H1 (cell line): Measurements from ENCODE around the gene SENP1. TPM values are rescaled to one million over a fixed set of nuclear protein-coding genes. Genes with fewer than 3 reads are reported as not detected.

Experiments used
- CTCF ChIA-PET: fragments of 300-600 bp; sonication (Branson Sonifier 250); formaldehyde crosslinking; loops from one replicate; lab custom pipeline; 2021; ENCODE audit not compliant: partially characterized antibody; lab: Charles Lee
- POLR2A ChIA-PET: fragments of 300-600 bp; sonication (Branson Sonifier 250); formaldehyde crosslinking; loops from one replicate; lab custom pipeline; 2021; ENCODE audit warnings: inconsistent platforms; ENCODE audit not compliant: partially characterized antibody; lab: Charles Lee
- DNase-seq, 2 experiments: peaks; one replicate each; pipeline versions ENCODE4 v3.0.0 to v3.0.0-alpha.2; 2010 to 2022; ENCODE audit warnings: low spot score in 2 of 2, low read depth in 1 of 2, mixed read lengths in 1 of 2
- FAIRE-seq: peaks from 2 replicates; lab custom pipeline; 2011; peaks lifted over from hg19 to GRCh38; lab: Jason Lieb, UNC
- H2AFZ ChIP-seq: 2 replicates; pipeline ENCODE4 v1.8.1; 2012; ENCODE audit warnings: low read length, inconsistent platforms
- H2AK5ac ChIP-seq: 2 replicates; pipeline ENCODE4 v1.6.1; 2013; ENCODE audit warnings: low read depth, low read length
- H2BK120ac ChIP-seq: replicated peaks from 2 replicates; pipeline ENCODE3; 2013; ENCODE audit warnings: low read depth, low read length, inconsistent platforms
- H2BK12ac ChIP-seq: 2 replicates; pipeline ENCODE4 v1.6.1; 2013; ENCODE audit warnings: low read depth, low read length
- H2BK15ac ChIP-seq: 2 replicates; pipeline ENCODE4 v1.6.1; 2013; ENCODE audit warnings: low read length
- H2BK20ac ChIP-seq: 2 replicates; pipeline ENCODE4 v1.6.1; 2013; ENCODE audit warnings: low read length
- H2BK5ac ChIP-seq: 2 replicates; pipeline ENCODE4 v1.6.1; 2013; ENCODE audit warnings: low read depth, low read length
- H3K14ac ChIP-seq: 2 replicates; pipeline ENCODE4 v1.6.1; 2013; ENCODE audit warnings: inconsistent platforms; ENCODE audit not compliant: insufficient read length
- H3K18ac ChIP-seq: 2 replicates; pipeline ENCODE4 v1.6.1; 2013; ENCODE audit warnings: low read length; ENCODE audit errors: extremely low read depth
- H3K23ac ChIP-seq: 2 replicates; pipeline ENCODE4 v1.6.1; 2013; ENCODE audit warnings: inconsistent platforms; ENCODE audit not compliant: insufficient read length
- H3K23me2 ChIP-seq: 2 replicates; pipeline ENCODE4 v1.6.1; 2013; ENCODE audit warnings: low read depth, low read length
- H3K27ac ChIP-seq: 2 replicates; pipeline ENCODE4 v1.6.1; 2011; ENCODE audit warnings: low read depth, low read length, inconsistent platforms
- H3K27me3 ChIP-seq, 4 experiments: replicated peaks in 1 of 4; 1 replicate in 1 of 4; 2 replicates in 3 of 4; pipeline versions ENCODE4 v1.6.1 to v1.8.1; 2011 to 2013; ENCODE audit warnings: low read length in 3 of 4, mild to moderate bottlenecking in 3 of 4, inconsistent platforms in 2 of 4, mixed read lengths in 2 of 4, moderate library complexity in 1 of 4; ENCODE audit not compliant: control insufficient read depth in 3 of 4, insufficient read depth in 3 of 4; ENCODE audit errors: extremely low read depth in 1 of 4
- H3K36me3 ChIP-seq, 4 experiments: 2 replicates each; pipeline versions ENCODE4 v1.6.1 to v1.8.1; 2011 to 2013; ENCODE audit warnings: mild to moderate bottlenecking in 4 of 4, low read length in 3 of 4, moderate library complexity in 2 of 4, control low read depth in 1 of 4, inconsistent platforms in 1 of 4; ENCODE audit not compliant: insufficient read depth in 4 of 4, control insufficient read depth in 2 of 4
- H3K4ac ChIP-seq: replicated peaks from 2 replicates; pipeline ENCODE3; 2013; ENCODE audit warnings: low read length, low read depth, mixed read lengths, inconsistent platforms; ENCODE audit not compliant: insufficient read length
- H3K4me1 ChIP-seq, 4 experiments: replicated peaks in 1 of 4; 1 replicate in 1 of 4; 2 replicates in 3 of 4; pipeline versions ENCODE4 v1.6.1 to v1.8.1; 2011 to 2013; ENCODE audit warnings: low read length in 3 of 4, inconsistent platforms in 2 of 4, mixed read lengths in 1 of 4; ENCODE audit not compliant: insufficient read depth in 4 of 4, control insufficient read depth in 3 of 4
- H3K4me2 ChIP-seq, 2 experiments: 2 replicates each; pipeline versions ENCODE4 v1.6.1 to v1.8.1; 2011 to 2013; ENCODE audit warnings: low read depth in 2 of 2, low read length in 2 of 2, control low read depth in 1 of 2, inconsistent platforms in 1 of 2, mild to moderate bottlenecking in 1 of 2; ENCODE audit not compliant: insufficient read depth in 1 of 2
- H3K4me3 ChIP-seq, 4 experiments: fragments of 200-600, 300-600 bp in 1 of 4; sonication (generic), shearing (Covaris generic), sonication (Bioruptor Twin) in 1 of 4; 2 replicates each; pipeline versions ENCODE4 v1.5.1 to v1.8.1; 2011 to 2016; ENCODE audit warnings: low read length in 4 of 4, low read depth in 3 of 4, control low read depth in 2 of 4, inconsistent platforms in 2 of 4, mild to moderate bottlenecking in 2 of 4, mixed read lengths in 1 of 4, moderate library complexity in 1 of 4; ENCODE audit not compliant: insufficient read depth in 2 of 4; ENCODE audit errors: extremely low read depth in 1 of 4
- H3K56ac ChIP-seq: replicated peaks from 2 replicates; pipeline ENCODE3; 2013; ENCODE audit warnings: low read depth, mild to moderate bottlenecking, mixed read lengths, low read length, inconsistent platforms; ENCODE audit not compliant: insufficient read length
- H3K79me1 ChIP-seq: 2 replicates; pipeline ENCODE4 v1.6.1; 2013; ENCODE audit warnings: low read depth, low read length, control low read depth
- H3K79me2 ChIP-seq, 2 experiments: 2 replicates each; pipeline versions ENCODE4 v1.6.1 to v1.8.1; 2012 to 2013; ENCODE audit warnings: low read length in 2 of 2, mild to moderate bottlenecking in 2 of 2, inconsistent platforms in 1 of 2; ENCODE audit not compliant: insufficient read depth in 2 of 2, control insufficient read depth in 1 of 2
- H3K9ac ChIP-seq, 4 experiments: replicated peaks in 1 of 4; 1 replicate in 1 of 4; 2 replicates in 3 of 4; pipeline versions ENCODE4 v1.6.1 to v1.8.1; 2011 to 2013; ENCODE audit warnings: low read depth in 3 of 4, low read length in 3 of 4, control low read depth in 2 of 4, mild to moderate bottlenecking in 2 of 4, moderate library complexity in 2 of 4, inconsistent platforms in 1 of 4; ENCODE audit errors: extremely low read depth in 1 of 4
- H3K9me3 ChIP-seq, 2 experiments: 2 replicates each; pipeline versions ENCODE4 v1.6.1 to v1.8.1; 2012 to 2013; ENCODE audit warnings: mild to moderate bottlenecking in 2 of 2, moderate library complexity in 2 of 2, control low read depth in 1 of 2, inconsistent platforms in 1 of 2, low read depth in 1 of 2, low read length in 1 of 2, mixed read lengths in 1 of 2; ENCODE audit not compliant: insufficient read depth in 2 of 2
- H4K20me1 ChIP-seq, 2 experiments: replicated peaks in 1 of 2; 2 replicates each; pipeline versions ENCODE3 to v1.8.1; 2011 to 2013; ENCODE audit warnings: inconsistent platforms in 2 of 2, low read length in 2 of 2, mild to moderate bottlenecking in 1 of 2; ENCODE audit not compliant: insufficient read depth in 2 of 2, control insufficient read depth in 1 of 2
- H4K5ac ChIP-seq: 2 replicates; pipeline ENCODE4 v1.6.1; 2013; ENCODE audit warnings: low read length, low read depth, mixed read lengths, inconsistent platforms; ENCODE audit not compliant: insufficient read length
- H4K8ac ChIP-seq: 2 replicates; pipeline ENCODE4 v1.8.0; 2013; ENCODE audit warnings: mild to moderate bottlenecking, moderate library complexity, low read length, inconsistent platforms; ENCODE audit not compliant: insufficient read depth; ENCODE audit errors: extremely low read depth
- H4K91ac ChIP-seq: replicated peaks from 2 replicates; pipeline ENCODE3; 2013; ENCODE audit warnings: low read length, mixed read lengths, inconsistent platforms; ENCODE audit not compliant: insufficient read length
- CBX8 ChIP-seq: fragments of 300-800, 300-1000 bp; sonication (generic); IDR thresholded peaks from 2 replicates; pipeline ENCODE4 v1.7.1; 2016; ENCODE audit warnings: low read depth, low read length, borderline replicate concordance
- CHD1 ChIP-seq: IDR thresholded peaks from 2 replicates; pipeline ENCODE4 v1.6.1; 2012; ENCODE audit warnings: low read depth, low read length, improper control_type of control experiment
- EP300 ChIP-seq, 2 experiments: IDR thresholded peaks; 1 replicate in 1 of 2; 2 replicates in 1 of 2; pipeline ENCODE4 v1.6.1; 2011 to 2012; ENCODE audit warnings: low read depth in 2 of 2, low read length in 2 of 2, mild to moderate bottlenecking in 2 of 2, borderline replicate concordance in 1 of 2, inconsistent platforms in 1 of 2, moderate library complexity in 1 of 2
- HDAC2 ChIP-seq, 2 experiments: fragments of 300-600 bp in 1 of 2; sonication (generic) in 1 of 2; IDR thresholded peaks; 2 replicates each; pipeline ENCODE4 v1.6.1; 2011 to 2012; ENCODE audit warnings: low read depth in 2 of 2, low read length in 2 of 2, mild to moderate bottlenecking in 2 of 2, moderate library complexity in 2 of 2, borderline replicate concordance in 1 of 2, inconsistent platforms in 1 of 2
- JUN ChIP-seq: IDR thresholded peaks from 2 replicates; pipeline ENCODE4 v1.6.1; 2011; ENCODE audit warnings: low read depth, mild to moderate bottlenecking, improper control_type of control experiment, low read length
- KDM4A ChIP-seq: IDR thresholded peaks from one replicate; pipeline ENCODE4 v1.7.1; 2012; ENCODE audit warnings: low read depth, mild to moderate bottlenecking, moderate library complexity, low read length, inconsistent platforms; ENCODE audit not compliant: severe bottlenecking
- MAFK ChIP-seq: IDR thresholded peaks from 2 replicates; pipeline ENCODE4 v1.6.1; 2012; ENCODE audit warnings: low read depth, mild to moderate bottlenecking, improper control_type of control experiment, low read length
- POLR2A ChIP-seq, 2 experiments: IDR thresholded peaks; 1 replicate in 1 of 2; 2 replicates in 1 of 2; pipeline ENCODE4 v1.6.1; 2011; ENCODE audit warnings: low read depth in 2 of 2, low read length in 2 of 2, mild to moderate bottlenecking in 2 of 2; ENCODE audit errors: control extremely low read depth in 1 of 2
- POLR2AphosphoS5 ChIP-seq: IDR thresholded peaks from 2 replicates; pipeline ENCODE4 v1.6.1; 2011; ENCODE audit warnings: low read depth, low read length
- RBBP5 ChIP-seq: IDR thresholded peaks from 2 replicates; pipeline ENCODE4 v1.7.1; 2012; ENCODE audit warnings: low read depth, mild to moderate bottlenecking, inconsistent platforms, low read length, moderate library complexity, borderline replicate concordance
- SAP30 ChIP-seq: fragments of 300-600 bp; sonication (generic); IDR thresholded peaks from 2 replicates; pipeline ENCODE4 v1.7.1; 2012; ENCODE audit warnings: low read length, moderate library complexity, mild to moderate bottlenecking, inconsistent platforms; ENCODE audit not compliant: insufficient read depth, insufficient replicate concordance
- SP1 ChIP-seq: IDR thresholded peaks from 2 replicates; pipeline ENCODE4 v1.6.1; 2011; ENCODE audit warnings: low read depth, low read length
- SP2 ChIP-seq: IDR thresholded peaks from 2 replicates; pipeline ENCODE4 v1.6.1; 2012; ENCODE audit warnings: mild to moderate bottlenecking, low read length, inconsistent platforms
- SP4 ChIP-seq: IDR thresholded peaks from 2 replicates; pipeline ENCODE4 v1.6.1; 2012; ENCODE audit warnings: low read length, inconsistent platforms
- ZNF274 ChIP-seq: IDR thresholded peaks from 2 replicates; pipeline ENCODE4 v1.7.0; 2012; ENCODE audit warnings: low read length, borderline replicate concordance; ENCODE audit errors: extremely low read depth
- WGBS, 2 experiments: shearing (Covaris generic) in 1 of 2; methylation state at CpG; one replicate each; pipeline versions ENCODE4 v1.1.6 to v1.1.7; 2013 to 2015; ENCODE audit warnings: low lambda C conversion rate in 2 of 2, mixed read lengths in 2 of 2, inconsistent platforms in 1 of 2, low coverage in 1 of 2, missing lambda C conversion rate in 1 of 2; ENCODE audit not compliant: insufficient replicate concordance in 2 of 2, insufficient coverage in 1 of 2, insufficient read length in 1 of 2; ENCODE audit errors: extremely low coverage in 1 of 2, missing lambda C conversion rate in 1 of 2; 5-methylcytosine and 5-hydroxymethylcytosine counted together
- polyA plus RNA-seq, 7 experiments: library from polyadenylated mRNA; depleted of rRNA in 3 of 7; stranded (reverse) in 5 of 7; unstranded in 2 of 7; fragments of >200 nt in 5 of 7; fragments of 200-250 nt in 2 of 7; gene quantifications; 1 replicate in 5 of 7; 2 replicates in 1 of 7; 4 replicates in 1 of 7; pipeline versions ENCODE4 v1.2.1 to v1.2.3, GENCODE V29; 2011 to 2013; ENCODE audit warnings: missing spikeins in 2 of 7, mixed read lengths in 2 of 7
- total RNA-seq: library from RNA; stranded (reverse); fragmentation: NEBNext Ultra II Directional; extraction: Animal tissue kit (Norgen Biotek cat#: 25700); gene quantifications from 2 replicates; pipeline ENCODE4 v1.2.1, GENCODE V29; 2021

SENP1 gene
- total and polyA plus RNA-seq, 2 of the 8 experiments (the other 6 are each of a cell fraction or from before 2014, with no cell fraction given), result 14.2 to 31.5 TPM

DNA sequence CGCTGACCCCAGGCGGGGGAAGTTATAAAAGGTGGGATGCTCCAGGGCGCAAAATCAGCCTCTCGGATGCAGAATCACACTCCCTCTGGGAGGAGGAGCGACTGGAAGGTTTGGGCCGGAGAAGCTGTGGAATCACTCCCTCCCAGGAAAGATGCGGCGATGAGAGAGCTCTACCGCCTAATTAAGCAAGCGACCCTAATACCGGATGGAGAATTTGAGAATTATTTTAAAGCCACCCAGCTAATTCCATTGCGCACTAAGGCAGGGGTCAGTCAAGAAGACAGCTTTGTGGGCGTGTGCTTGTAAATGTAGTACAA is 103.5 kb downstream of the SENP1 start:
- CTCF ChIA-PET, result interaction anchor here (0.9 to 2.6 kb wide), 7 partner anchors 21 to 176 kb away, joined by 3 to 11 read pairs (median 4); partner anchors contain the start of gene TMEM106C
- Histone ChIP-seq H2BK12ac (no peak overlapping the region), H3K4me1 (peaks cover 21 to 34% (median 24%) of the 10 kb centered on the region in 4 experiments), H3K18ac (no peak overlapping the region), H3K4me2 (peak overlapping the region; percentile 90 to 99), H3K9me3 (no peaks in the 10 kb centered on the region), H3K23me2 (peaks cover 25% of the 10 kb centered on the region), H3K79me1 (no peaks in the 10 kb centered on the region; the same call in 1 of the 2 replicates), H3K9ac (no peak overlapping the region), H3K56ac (no peak overlapping the region), H2BK20ac (no peak overlapping the region), H3K27ac (no peak overlapping the region), H2AFZ (no peak overlapping the region), H4K8ac (no peak overlapping the region), H2BK15ac (no peak overlapping the region), H3K4ac (no peak overlapping the region), H3K36me3 (no peaks in the 10 kb centered on the region), H3K23ac (no peak overlapping the region), H2BK120ac (no peak overlapping the region), H2BK5ac (no peak overlapping the region), H4K5ac (no peak overlapping the region), H4K91ac (no peak overlapping the region), H4K20me1 (peaks cover 5 to 20% of the 10 kb centered on the region in 2 experiments), H2AK5ac (no peak overlapping the region), H3K27me3 (peaks cover 66 to 100% (median 99%) of the 10 kb centered on the region in 4 experiments), H3K79me2 (no peaks in the 10 kb centered on the region), H3K14ac (no peak overlapping the region), H3K4me3 (peak overlapping the region; percentile 24 to 60 (median 44); a peak in 7 of 8 replicates)
- DNase-seq (peak in 1 of 2 experiments; percentile 55), FAIRE-seq (no peak)
- 3% methylated on average over 13 of the region's 13 CpGs; no CpG with 5 or more reads in 1 of the 2 experiments for WGBS, 2 experiments
- POLR2A ChIA-PET, result interaction anchor here (0.6 to 1.8 kb wide), 5 partner anchors 20 to 409 kb away, joined by 3 to 7 read pairs (median 3); partner anchors contain the start of genes TMEM106C and VDR
- TF ChIP-seq SAP30 (no peak), JUN (no peak), KDM4A (no peak), SP2 (no peak), RBBP5 (no peak), SP1 (no peak), HDAC2 (IDR thresholded peaks at IDR 0.05; ENCODE audit: borderline replicate concordance in 1 of 2, low read depth in 2 of 2, low read length in 2 of 2) (no peak), POLR2AphosphoS5 (no peak), SP4 (no peak), MAFK (no peak), EP300 (IDR thresholded peaks at IDR 0.05; ENCODE audit: borderline replicate concordance in 1 of 2, low read depth in 2 of 2, low read length in 2 of 2) (no peak), CHD1 (no peak), POLR2A (IDR thresholded peaks at IDR 0.05; ENCODE audit: control extremely low read depth in 1 of 2, low read depth in 2 of 2, low read length in 2 of 2) (no peak), CBX8 (no peak), ZNF274 (no peak)
